GM18499 (cell line): ENCODE data around the gene CAMTA1.

ENCODE experiments used
- ATAC-seq: cut with Tn5 transposase; IDR thresholded peaks from one replicate; pipeline ENCODE4 v1.9.1; 2021; ENCODE audit warnings: moderate number of reproducible peaks; ENCODE audit not compliant: insufficient read depth, unreplicated experiment

The CAMTA1 gene

DNA sequence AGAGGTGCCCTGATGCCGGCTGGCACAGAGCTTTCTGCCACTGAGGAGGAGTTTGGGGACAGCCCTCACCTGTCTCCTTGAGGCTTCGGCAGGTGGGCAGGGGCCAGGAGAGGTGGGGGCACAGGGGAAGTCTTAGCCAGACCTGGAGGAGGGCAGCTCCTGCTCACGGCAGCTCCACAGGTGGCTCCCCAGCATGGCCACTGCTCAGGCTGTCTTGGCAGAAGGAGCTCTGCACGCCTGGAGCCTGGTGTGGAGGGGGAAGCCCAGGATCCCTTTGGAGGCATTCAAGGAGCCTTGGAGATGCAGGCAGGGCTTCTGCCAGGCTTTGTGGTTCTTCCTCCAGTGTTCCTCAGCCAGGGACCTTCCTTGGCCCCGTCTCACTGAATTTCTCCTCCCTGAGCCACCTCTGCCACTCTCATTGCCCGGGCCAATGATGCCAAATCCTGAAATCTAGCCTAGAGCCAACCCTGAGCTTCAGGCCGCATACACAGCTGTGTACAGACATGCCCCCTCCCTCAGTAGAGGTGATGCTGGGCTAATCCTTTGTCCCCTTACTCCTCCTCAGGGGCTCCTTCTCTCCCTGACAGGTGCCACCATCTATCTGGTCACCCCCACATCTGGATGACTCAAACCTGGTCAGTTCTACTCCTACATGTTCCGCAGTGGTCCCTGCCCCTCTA, 734.1 kb downstream of the CAMTA1 start:
- no peak for ATAC-seq

GRCh38 chr1:7519861-7520395, 734.7 kb downstream of the CAMTA1 start:
- no peak for ATAC-seq

DNA sequence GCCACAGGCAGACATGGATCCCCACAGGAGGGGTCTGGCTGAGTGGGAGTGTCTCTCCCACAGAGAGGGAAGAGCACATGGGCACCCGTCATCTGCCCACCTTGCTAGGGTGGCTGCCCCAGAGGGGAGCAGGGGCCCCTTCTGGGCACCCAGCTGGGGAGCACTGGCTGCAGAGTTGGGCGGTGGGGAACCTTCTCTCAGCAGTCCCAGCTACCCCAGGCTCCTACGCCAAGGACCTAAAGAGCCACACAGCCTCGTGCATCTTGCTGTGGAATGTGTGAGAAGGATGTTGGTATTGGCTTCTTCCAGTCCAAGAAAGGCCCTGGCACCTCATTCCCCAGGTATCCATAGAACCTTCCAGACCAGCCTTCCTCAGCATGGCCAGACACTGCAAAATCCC, 735.2 kb downstream of the CAMTA1 start:
- no peak for ATAC-seq

GRCh38 chr1:7524341-7525337, 739.4 kb downstream of the CAMTA1 start:
- no peak for ATAC-seq

DNA sequence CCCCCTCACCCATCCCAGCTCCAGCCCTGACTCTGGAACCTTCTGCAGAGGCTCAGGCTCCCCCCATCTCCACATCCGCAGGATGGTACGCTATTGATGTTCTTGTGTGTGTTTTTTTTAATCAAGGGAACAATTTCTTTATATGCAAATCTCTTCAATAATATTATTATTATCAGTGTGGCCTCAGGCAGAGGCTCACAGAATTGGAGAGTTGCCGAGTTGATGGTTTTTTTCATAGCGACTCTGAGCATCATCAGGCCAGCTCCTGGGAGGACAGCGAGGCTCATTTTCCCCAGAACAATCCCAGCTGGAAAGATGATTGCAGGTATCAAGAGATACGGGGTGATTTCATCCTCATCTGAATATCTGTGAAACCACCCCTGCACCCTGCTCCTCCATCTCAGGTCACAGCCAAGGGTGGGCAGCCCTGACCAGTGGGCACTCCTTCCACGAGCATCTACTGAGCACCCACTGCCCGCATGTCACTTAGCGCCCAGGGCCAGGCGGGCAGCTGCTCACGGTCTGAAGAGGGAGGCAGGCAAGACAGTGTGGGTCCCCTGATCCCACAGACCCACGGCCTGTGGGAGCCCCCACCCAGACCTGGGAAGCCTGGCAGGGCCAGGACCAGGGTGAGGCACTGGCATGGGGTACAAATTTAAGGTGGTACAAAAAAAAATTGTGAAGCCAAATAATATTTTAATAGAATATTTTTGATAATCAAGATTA, 740.2 kb downstream of the CAMTA1 start:
- no peak for ATAC-seq

DNA sequence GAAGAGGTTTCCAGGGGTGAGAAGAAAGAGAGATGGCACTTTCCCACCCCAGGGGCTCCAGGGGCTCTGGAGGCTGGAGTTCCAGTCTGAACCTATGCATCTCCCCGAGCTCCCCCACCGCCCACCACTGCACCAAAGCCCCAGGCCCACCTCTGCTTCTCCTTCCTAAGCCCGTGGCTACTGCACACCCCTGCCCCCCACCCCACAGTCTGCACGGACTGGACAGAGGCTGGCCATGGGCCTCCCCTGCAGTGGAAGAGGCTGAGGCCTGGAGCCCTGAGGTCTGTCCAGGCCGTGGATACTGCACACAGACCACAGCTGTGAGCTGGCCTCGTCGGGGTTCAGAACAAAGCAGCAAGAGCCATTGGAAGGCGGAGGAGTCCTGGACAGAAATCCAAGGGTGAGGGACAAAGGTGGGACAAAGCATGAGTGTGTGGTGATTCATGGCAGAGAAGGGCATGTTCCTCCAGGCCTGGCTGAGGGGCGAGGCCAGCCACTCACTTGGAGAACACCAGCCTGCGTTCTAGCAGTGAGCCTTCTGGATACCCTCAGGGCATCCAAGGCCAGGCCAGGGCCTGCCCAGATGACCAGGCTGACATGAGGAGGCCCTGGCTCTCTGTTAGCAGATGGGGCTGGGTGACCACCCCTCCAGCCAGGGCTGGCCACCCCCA, 741.1 kb downstream of the CAMTA1 start:
- no peak for ATAC-seq

DNA sequence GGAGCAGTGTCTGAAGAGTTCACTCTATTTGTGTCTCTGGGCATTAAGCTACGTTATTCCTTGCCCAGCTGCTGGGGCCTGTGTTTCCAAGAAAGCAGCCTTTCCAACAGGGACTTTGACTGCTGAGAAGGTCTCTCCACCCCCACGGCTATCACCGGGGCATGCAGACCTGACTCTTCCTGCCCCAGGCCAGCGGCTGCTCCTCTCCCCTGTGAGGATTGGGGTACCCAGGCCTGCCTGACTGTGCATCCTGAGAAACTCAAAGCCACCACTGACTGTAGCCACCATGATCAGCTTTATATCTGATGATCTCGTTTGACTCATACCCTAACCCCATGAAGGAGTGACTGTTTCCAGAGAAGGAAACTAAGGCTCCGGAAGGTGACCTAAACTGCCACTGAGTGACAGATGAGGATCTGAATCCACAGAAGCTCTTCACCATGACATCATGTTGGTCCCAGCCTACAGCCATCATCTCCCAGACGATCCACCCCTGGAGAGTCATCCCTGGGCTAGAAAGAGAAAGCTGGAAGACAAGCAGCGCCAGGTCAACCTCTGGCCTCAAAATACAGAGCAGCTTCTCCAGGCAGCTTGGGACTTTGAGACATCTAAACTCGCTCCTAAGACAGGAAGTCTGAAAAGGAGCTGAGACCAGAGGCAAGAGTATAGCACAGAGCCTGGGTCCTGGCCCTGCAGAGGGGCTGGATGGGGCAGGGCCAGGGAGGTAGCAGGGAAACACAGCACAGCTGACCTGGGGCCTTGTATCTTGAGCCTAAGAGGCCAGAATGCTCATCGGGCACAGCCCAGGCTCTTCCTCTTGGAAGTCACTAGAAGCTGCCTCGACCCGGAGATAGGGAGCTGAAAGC, 741.8 kb downstream of the CAMTA1 start:
- no peak for ATAC-seq

- ATAC-seq: no peak
These were observed 742.4 kb downstream of the CAMTA1 start for GRCh38 chr1:7527733-7528045.

DNA sequence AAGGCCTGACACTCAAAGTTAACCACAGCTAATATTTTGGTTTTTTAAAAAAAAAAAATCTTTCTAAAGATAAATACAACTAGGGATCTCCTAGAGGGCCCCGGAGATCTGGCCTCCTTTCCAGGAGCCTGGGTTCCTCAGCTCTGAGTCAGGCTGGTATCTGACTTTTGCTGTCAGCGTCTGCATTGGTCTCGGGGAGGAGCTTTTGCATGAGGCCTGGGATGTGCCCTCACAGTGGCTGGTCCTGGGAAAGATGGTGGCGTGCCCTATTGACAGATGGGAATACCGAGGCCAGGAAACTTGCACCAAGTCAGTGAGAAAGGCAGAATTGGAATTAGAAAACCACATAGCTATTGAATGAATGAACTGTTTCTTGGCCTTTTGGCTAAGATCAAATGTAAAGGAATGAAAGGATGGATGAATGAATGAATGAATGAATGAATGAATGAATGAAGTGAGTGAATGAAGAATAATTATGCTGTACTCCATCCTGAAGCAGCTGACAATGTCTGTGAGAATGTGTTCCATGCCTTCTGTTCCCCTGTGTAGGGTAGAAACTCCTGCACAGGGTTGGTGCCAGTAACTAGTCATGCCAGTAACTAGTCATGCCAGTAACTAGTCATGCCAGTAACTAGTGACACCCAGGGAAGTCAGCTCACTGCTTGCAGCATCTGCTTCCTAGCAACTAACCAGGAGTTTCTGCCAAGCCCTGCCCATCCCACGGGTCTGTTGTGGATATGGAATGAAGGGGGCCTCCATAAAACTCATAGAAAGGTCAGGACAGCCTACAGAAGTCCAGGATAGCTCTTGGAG, 743.3 kb downstream of the CAMTA1 start:
- ATAC-seq: no peak

DNA sequence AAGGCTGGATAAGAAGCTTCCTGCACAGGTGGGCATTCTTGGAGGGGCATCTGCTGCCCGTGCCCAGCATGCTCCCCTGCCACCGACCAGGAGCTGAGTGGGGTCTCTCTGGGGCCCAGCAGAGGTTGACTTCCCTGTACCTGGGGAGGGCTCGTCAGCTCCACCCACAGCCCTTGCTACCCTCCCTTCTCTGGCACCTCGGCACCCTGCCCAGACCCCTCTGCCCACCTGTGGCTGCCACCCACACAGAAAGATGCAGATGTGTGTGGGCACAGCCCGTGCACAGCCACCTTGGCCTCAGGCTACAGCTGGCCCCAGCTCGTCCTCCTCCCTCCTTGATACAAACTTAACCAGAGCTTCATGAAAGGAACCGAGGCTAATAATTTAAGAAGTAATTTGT, 744.7 kb downstream of the CAMTA1 start:
- ATAC-seq: no peak

DNA sequence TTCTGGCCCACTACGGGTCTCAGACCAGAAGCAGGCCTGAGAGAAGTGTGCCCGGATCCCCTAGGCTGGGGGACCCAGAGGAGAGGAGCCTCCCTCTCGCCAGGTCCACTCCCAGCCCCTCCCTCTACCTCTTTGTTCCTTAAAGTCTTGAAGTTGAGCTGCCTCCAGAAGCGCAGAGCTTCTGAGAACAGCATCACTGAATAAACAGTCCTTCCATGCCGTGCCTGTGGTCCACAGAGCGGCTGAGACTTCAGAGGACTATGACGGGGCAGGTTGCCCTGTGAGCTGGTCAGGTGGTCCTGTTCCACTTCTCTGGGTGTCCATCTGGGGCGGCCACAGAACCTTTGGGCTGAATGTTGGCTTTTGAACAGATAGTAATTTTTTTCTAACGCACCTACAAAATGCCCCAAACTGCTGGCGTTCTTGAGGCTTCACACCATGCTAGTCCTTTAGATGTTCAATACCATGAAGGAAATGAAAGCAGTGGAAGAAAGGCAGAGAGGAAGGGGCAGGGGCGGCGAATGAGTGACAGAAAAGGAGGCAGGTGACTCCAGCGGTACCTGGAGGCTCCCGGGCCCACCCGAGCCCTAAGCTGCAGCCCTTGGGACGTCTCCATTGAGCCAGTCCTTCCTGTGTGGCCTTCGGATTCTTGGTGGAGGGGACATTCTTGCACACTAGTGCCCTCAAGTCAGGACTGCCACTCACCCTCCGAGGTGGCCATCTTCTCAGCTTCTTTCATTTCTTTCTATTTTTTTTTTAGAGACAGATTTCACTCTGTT, 746.5 kb downstream of the CAMTA1 start:
- no peak for ATAC-seq

DNA sequence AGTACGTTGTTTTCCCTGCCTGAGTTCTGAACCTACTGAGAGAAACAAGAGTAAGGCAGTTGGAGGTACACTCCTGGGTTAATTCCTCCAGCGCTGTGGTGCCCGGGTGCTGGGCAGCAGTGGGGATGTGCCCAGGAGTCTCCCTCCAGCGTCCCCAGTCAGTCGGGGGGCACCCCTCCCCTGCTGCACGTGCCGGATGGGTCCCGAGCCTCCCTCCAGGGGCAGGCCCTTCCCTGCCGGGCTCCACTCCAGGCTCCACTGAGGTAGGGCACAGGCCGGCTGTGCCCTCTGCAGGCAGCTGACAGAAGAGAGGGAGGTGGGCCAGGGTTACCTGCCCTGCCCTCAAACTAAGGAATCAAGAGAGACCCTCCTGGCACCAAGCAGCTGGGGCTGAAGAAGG, 747.8 kb downstream of the CAMTA1 start:
- ATAC-seq: no peak

DNA sequence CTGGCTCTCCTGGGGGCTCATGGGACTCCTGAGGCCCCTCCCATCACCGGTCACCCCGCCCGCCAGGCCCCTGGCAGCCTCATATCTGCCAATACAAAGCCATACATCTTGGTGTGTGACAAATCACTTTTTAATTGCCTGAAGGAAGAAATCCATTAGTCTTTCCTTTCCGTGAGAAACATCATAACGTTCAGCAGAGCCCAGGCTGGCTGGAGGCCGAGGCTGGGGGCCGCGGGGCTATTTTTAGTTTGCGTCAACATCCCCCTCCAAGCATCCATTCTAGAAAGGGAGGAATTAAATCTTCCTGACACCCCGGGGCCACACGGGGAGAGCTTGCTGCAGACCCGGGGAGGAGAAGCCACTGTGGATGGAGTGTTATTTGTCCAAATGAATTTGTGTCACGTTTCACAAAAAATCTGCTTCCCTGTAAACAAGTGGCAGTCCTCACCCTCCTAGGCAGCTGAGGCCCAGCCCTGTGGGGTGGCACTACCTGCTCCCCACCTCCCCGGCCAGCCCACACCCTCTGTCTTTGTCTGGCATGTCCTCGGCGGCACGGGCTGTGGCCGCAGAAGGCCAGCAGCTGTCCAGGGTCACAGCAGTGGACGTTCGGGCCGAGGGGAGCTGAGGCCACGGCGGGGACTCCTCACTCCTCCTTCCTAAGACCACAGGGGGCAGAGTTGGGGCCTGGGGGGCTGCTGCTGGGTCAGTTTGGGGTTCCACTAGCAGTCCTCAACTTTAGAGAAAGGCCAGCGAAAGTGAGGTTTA, 749.0 kb downstream of the CAMTA1 start:
- ATAC-seq: no peak

DNA sequence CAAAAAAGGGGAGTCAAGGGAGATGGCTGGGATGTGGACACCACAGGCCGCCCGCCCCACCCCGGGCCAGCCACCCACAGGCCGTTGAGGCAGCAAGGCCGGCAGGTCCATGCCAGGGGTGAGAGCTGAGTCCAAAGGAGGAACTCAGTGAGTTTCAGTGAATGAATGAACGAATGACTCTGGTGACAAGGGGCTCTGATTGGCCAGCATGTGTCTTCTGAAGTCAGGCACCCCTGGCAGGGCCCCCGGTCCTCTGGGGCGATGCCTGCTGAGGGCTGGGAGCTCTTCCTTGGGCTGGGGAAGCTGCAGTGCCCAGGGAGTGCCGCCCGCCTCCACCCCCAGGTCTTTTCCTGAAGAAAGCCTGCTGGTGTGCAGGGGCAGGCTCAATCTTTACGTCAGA, 749.8 kb downstream of the CAMTA1 start:
- no peak for ATAC-seq

DNA sequence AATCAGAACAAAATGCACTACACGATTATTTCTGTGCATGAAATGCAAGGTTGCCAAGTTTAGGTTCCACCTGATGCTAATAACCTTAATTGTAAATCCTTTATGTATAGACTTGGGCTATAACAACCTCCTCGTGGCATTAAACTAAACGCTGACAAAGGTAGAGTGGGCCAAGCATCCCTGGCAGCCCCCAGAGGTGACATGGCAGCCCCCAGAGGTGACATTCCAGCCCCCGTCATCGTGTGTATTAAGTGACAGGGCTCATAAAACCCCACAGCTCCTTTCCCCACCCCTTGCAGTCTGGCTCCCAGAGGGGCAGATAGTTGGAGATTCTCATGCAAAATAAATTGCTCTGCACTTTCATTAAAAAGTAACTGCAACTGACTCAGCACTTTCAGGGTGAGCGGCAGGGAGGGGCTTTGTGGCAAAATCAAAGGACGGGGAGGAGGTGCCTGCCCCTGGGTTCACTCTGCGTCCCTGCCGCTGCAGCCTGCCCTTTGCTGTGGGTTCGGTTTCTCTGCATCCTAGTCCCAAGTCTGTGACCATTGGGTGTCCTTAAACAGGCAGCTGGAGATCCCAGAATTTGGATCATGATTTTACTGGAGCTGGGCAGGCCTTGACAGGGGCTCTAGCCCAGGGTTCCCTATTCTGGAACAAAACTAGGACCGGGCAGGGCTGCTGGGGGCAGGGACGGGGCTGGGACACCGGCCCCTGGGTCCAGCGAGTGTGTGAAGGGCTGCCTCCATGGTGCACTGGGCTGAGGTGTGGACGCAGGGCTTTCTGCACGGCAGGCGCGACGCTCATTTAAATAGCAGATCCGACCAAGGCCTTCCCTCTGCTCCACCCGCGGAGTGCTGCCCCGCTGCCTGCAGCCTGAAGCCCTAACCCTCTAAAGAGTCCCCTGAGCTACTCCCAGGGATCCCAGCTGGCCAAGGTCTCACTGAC, 751.0 kb downstream of the CAMTA1 start:
- ATAC-seq: no peak
